HG03066 (cell line): ENCODE data around the gene RPS13.
A peak's percentile ranks its signal among the peaks of the same experiment; 100 is the strongest.
"Not testable (repeated sequence)": the region's sequence is repeated elsewhere in the genome, so short reads cannot be mapped to it uniquely, and the experiment has no call there.

ENCODE experiments used
- ATAC-seq: cut with Tn5 transposase; IDR thresholded peaks from one replicate; pipeline ENCODE4 v1.9.1; 2021; ENCODE audit warnings: low read depth; ENCODE audit not compliant: unreplicated experiment

RPS13 gene

GRCh38 chr11:17077520-17078401, at the start of gene RPS13:
Gene RPS13 (minus strand): TSS chr11:17077667. CDS start chr11:17077641, 26 bp downstream.
- peak; percentile 97 for ATAC-seq

- no peak for ATAC-seq
Observed at GRCh38 chr11:17121981-17122380, 44.5 kb upstream of the RPS13 start.

DNA sequence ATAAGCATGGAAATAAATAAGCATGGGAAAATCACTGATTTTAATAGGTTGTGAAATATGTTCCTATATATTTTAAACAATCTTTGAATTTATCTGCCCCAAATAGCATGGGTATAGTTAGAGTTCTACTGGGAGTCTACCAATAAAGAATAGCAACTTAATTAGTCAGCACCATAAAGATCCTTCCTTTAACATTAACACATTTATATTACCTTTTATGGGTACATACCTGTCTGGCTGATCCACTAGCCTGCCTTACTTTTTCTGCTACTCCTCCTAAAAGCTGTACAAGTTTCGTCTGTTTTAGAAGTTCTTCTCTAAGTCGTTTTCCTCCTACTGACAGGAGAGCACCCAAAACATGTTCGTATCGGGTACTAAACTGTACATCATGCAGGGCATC, 39.8 kb upstream of the RPS13 start:
- no peak for ATAC-seq

DNA sequence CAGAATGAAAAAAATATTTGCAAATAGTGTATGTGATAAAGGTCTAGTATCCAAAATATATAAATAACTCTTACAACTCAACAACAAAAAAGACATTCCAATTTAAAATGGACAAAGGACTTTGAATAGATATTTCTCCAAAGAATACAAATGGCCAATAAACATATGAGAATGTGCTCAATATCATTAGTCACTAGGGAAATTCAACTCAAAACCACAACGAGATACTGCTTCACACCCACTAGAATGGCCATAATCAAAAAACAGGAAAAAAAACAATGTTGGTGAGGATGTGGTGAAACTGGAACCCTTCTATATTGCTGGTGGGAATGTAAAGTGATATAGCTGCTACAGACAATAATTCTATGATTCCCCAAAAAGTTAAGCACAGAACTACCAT, 38.6 kb upstream of the RPS13 start:
- ATAC-seq = no peak

DNA sequence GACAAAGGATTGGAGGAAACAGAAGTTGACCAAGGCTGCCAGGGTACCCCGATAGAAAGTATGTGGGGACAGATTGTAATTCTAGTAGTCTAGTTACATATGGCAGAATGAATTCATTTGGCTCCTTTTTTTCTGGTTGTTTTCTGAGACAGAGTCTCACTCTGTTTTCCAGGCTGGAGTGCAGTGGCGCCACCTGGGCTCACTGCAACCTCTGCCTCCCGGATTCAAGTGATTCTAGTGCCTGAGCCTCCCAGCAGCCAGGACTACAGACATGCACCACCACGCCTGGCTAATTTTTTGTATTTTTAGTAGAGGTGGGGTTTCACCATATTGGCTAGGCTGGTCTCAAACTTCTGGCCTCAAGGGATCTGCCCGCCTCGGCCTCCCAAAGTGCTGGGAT, 30.3 kb upstream of the RPS13 start:
- not testable (repeated sequence) for ATAC-seq

GRCh38 chr11:17105404-17106040, 28.1 kb upstream of the RPS13 start:
- not testable (repeated sequence) for ATAC-seq

DNA sequence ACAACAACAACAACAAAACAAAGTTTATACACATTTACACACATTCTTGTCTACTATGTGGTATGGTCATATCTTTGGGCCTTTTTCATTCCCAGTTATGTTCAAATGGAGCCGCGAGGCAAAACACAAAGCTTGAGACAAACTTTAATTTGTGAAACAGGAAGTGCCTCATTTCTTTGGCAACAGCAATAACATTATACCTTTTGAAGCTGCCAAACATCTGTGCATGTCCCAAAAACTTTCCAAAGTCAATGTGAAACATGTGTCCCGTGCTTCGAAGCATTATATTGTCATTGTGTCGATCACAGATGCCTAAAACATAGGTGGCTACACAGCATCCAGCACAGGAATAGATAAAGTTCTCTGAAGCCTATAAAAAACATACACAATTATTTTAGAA, 25.0 kb upstream of the RPS13 start:
- no peak for ATAC-seq

- ATAC-seq = no peak
Observed at GRCh38 chr11:17098658-17099057, 21.2 kb upstream of the RPS13 start.

DNA sequence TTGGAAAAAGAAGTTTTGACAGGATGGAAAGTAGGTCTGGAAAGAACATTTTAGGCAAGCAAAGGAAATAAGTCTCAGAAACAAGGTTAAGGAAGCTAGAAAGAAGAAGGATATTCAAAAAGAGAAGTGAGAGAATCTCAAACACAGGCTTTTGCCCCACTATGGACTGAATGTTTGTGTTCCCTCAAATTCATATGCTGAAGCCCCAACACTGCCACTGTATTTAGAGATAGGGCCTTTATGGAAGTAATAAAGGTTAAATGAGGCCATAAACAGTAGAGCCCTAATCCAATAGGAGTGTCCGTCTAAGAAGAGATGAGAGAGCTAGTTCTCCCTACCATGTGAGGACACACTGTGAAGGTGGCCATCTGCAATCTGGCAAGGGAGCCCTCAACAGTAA, 20.6 kb upstream of the RPS13 start:
- ATAC-seq = no peak

DNA sequence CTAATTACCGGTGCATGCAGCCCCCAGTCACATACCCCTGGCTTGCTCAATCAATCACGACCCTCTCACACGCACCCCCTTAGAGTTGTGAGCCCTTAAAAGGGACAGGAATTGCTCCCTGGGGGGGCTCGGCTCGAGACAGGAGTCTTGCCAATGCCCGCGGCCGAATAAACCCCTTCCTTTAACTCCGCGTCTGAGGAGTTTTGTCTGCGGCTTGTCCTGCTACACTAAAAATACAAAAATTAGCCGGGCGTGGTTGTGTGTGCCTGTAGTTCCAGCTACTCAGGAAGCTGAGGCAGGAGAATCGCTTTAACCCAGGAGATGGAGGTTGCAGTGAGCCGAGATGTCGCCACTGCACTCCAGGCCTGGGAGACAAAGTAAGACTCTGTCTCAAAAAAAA, 8.5 kb upstream of the RPS13 start:
- ATAC-seq = not testable (repeated sequence)

GRCh38 chr11:17077240-17077519, 287 bp downstream of the RPS13 start:
- peak; percentile 11 for ATAC-seq

DNA sequence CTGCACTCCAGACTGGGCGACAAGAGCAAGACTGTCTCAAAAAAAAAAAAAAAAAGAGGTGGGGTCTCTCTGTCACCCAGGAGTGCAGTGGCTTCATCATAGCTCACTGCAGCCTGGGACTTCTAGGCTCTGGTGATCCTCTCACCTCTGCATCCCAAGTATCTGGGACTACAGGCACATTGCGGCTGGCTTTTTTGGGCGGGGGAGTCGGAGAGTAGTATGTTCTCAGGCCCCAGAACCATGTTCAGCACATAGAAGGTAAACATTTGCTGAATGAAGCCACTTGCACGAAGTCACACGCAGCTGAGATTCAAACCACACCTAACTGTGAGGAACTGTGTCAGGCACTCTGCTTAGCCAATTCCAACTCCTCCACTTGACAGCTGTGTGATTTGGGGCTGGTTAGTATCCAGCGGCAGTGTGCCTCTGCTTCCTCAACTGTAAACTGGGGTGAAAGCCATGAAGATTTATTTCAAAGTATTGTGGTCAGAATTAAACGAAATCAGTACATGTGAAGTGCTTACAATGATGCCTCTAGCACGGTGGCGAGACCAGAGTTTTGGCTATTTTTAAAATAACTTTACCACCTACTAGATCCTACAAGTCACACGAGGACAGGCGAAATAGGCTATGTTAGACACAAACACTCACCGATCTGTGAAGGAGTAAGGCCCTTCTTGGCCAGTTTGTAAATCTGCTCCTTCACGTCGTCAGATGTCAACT, 789 bp downstream of the RPS13 start:
- ATAC-seq = no peak

- ATAC-seq = no peak
Observed at GRCh38 chr11:17075506-17075905, 2.0 kb downstream of the RPS13 start.

GRCh38 chr11:17073370-17074027, 4.0 kb downstream of the RPS13 start:
- no peak for ATAC-seq

- ATAC-seq = no peak
Observed at GRCh38 chr11:17067417-17067816, 10.1 kb downstream of the RPS13 start.

DNA sequence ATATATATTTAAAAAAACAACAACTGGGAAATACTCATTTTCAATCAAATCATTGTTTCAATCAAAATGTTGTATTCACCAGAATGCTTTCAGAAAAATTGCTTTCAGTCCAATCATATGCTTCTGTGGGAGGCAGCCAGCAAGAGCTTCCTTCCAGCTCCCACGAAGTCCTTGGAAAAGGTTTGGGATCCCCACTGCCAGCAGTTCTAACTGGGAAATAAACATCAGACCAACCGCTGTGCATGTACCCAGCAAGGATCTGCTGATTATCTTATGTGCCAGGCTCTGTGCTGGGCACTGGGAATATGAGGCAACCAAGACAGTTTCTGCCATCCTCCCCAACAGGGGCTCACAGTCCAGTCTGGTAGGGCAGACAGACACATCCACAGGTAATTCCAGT, 10.8 kb downstream of the RPS13 start:
- ATAC-seq = no peak

- no peak for ATAC-seq
Observed at GRCh38 chr11:17063171-17064002, 14.1 kb downstream of the RPS13 start.

DNA sequence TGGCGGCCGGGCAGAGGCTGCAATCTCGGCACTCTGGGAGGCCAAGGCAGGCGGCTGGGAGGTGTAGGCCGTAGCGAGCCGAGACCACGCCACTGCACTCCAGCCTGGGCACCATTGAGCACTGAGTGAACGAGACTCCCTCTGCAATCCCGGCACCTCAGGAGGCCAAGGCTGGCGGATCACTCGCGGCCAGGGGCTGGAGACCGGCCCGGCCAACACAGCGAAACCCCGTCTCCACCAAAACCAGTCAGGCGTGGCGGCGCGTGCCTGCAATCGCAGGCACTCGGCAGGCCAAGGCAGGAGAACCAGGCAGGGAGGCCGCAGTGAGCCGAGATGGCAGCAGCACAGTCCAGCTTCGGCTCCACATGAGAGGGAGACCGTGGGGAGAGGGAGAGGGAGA, 26.3 kb downstream of the RPS13 start:
- not testable (repeated sequence) for ATAC-seq

GRCh38 chr11:17048491-17048890, 29.0 kb downstream of the RPS13 start:
- ATAC-seq = not testable (repeated sequence)

DNA sequence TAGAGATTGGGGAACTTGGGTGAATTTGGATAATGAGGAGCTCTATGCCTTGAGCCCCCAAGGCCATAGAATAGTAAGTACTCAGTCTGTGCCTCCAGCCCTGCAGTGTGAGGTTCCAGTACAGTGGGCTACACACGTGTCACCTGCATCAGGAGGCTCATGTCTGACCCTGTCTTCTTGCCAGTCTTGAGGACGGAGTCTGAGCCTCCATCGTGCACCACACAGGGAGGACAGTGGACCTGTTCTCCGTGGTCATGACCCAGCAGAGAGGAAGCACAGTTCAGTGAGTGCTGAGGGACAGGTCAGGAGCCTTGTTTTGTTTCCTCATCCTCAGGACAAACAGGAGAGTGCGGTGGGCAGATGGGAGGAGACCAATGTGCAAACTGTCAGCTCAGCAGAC, 30.8 kb downstream of the RPS13 start:
- ATAC-seq = no peak
